HG03064 (cell line): ENCODE data around the gene CEP112.

Source experiments
- ATAC-seq: cut with Tn5 transposase; IDR thresholded peaks from one replicate; pipeline ENCODE4 v1.9.1; 2021; ENCODE audit warnings: low read depth; ENCODE audit not compliant: unreplicated experiment

CEP112 gene

DNA sequence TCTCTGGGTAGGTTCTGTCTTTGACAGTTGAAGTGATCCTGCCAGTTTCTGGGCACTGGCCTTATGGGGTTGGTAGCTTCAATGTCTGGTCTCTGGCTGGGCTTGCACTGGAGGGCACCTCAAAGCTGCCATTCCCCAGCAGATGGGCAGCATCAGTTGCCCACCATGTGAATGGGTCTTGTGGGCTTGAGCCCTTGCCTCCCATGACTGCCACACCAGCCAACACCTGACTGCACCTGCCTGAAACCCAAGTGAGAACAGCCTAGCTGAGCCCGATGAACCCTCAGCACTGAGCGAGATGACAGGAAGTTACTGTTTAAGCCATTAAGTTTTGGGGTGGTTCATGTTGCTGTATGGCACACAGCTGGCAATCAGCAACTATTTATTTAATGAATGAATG, 561.4 kb downstream of the CEP112 start:
- ATAC-seq, result no peak

DNA sequence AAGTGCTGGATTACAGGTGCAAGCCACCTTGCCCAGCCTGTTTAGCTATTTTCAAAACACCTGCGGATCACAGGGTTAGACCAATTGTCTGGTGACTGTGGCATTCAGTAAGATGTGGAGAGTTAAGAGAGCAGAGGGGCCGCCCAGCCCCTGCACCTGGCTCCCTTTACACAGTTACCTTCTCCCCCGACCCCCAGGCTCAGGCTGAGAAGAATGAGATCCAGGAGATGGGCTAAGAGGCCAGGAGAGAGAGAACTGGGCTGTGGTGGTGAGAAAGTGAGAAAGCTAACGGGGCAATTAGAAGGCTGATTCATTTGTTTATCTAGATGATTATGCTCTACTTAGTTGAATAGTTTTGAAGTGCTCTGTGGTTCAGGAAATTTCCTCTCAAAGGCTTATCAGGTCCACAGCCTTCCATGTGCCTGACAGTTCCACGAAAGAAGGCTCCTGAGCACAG, 562.7 kb downstream of the CEP112 start:
- no peak for ATAC-seq

DNA sequence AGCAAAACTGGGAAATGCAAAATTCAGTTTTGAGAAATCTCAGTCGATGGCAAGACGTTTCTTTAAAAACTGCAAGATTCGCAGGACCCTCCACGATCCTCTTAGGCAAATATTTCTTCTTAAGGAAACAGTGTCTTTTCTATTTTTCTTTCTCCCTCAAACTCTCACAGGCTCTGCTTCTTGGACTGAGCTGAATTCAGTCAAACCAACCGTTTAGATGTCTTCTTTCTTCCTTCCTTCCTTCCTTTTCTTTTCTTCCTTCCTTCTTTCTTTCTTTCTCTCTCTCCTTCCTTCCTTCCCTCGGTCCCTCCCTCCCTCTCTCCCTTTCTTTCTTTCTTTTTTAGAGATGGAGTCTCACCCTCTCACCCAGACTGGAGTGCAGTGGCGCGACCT, 563.3 kb downstream of the CEP112 start:
- no peak for ATAC-seq

DNA sequence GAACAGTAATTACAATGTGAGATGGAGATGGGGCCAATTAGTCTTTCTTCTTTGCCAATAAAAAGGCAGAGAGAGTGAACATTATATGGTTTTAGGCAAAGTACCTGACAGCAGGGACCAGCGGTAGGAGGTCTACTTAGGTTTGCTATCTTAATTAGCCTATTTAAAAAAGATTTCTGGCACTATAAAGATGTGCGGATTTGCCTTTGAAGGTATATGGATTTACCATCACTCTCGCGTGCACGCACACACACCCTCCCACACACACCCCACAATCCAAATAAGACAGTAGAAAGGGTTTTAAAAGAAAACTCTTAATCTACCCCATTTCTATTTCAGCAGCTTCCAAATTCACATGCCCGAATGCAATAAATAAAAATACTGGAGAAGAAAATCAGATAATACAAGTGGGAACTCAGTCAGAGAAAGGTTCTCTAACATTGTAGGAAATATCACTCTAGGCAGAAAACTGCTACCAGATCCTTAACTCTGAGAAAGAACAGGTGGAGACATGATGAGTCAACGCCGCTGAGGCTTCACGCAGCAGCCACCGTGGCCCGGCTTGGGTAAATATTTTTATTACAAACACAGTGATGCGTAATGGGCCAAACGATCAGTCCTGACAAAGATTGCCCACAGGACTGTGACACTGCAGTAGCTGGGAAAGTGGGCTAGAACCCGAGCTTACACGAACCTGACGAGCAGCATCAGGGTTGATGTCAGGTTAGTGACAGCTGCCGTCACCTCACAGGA, 563.9 kb downstream of the CEP112 start:
- no peak for ATAC-seq

DNA sequence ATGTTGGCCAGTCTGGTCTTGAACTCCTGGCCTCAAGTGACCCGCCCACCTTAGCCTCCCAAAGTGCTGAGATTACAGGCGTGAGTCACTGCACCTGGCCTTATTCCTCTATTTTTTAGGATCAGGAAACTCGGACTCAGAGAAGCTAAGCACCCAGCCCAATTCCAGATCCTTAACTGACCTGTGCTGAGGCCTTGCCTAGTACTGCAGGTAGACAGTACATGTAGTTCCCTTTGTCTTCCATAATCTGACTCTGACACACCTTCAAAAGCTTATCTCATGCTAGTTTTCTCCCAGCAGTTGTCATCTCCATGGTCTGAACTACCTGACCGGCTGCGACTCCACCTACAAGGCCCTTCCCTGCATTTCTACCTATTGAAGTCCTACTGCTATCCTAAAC, 564.8 kb downstream of the CEP112 start:
- ATAC-seq, result no peak

DNA sequence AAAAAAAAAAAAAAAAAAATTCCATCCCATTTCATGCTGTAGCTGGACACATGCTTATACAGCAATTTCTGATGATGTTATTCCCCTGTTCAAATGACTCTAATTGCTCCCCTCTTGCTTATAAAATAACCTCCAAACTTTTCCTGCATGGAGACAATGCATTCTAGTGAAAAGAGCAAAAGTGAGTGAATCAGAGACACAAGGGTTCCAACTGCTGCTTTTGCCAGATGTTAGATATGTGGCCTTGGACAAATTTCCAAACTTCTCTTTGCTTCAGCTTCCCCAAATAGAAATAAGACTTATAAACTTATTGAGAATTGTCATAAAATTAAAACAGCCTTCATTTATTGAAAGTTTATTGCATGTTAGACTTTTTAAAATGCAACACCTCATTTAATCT, 565.5 kb downstream of the CEP112 start:
- no peak for ATAC-seq

DNA sequence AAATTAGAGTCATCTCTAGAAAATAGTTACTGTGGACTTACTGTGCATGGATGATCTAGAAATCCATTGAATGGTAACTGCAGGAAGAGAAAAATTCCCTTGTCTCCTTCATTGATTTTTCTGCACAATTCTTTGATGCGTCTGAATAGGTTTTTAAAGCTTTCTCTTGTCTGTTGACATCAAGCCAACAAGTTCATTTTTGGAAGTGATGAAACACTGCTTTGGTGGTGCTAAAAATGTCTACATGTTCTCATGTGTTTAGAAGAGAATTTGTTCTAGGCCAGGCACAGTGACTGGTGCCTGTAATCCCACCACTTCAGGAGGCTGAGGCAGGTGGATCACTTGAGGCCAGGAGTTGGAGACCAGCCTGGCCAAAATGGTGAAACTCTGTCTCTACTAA, 573.4 kb downstream of the CEP112 start:
- no peak for ATAC-seq

DNA sequence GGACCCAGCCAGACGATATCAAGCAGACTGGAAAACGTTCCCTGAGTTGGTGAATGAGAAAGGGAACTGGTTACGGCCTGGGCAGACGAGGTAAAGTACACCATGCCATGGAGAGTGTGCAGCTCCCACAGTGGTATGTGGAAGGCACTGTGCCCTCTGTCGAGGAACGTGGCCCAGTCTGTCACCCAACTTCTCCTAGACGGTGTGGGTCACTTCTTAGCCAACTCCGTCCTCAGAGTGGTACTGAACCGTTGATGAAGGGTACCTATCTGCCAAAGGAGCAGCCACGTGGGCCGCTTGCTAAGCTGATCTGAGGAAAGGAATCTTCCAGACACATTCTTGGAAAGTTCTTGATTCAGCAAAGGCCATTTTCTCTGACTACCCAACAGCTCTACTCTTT, 574.4 kb downstream of the CEP112 start:
- ATAC-seq, result no peak

DNA sequence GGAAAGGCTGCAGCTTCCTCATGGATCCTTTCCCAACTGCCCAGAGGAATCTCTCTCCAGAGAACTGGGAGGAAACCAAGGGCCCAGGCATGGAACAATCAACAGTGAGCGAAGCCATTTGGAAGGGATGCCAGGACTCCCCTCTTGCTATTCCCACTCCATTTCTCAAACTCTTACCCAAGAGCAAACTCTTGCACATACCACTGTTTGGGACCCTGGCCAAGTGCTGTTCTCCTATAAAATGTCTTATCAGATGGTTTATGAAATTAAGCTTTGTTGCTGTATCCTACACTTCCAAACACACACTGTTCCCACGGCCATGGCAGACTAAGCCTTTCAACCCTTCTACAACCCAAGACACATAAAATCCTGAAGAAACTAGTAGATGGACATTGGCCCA, 582.2 kb downstream of the CEP112 start:
- ATAC-seq, result no peak

DNA sequence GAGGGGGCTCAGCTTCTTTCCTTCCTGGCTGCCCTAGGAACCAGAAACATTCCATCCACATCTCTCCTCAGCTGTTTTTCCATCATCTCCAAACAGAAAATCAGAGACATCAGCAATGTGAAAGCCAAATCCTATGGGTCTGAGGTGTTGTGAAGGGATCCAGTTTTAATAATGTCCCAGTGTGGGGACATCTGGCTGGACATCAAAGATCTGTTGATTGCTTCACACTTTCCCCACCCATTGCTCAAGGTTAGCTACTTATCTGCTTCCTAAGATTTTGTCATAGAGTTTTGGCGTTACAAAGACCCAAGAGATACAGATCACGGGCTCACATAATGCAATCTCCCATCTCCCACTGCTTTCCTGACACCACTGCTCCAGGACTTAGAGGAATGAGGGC, 582.6 kb downstream of the CEP112 start:
- ATAC-seq, result no peak

DNA sequence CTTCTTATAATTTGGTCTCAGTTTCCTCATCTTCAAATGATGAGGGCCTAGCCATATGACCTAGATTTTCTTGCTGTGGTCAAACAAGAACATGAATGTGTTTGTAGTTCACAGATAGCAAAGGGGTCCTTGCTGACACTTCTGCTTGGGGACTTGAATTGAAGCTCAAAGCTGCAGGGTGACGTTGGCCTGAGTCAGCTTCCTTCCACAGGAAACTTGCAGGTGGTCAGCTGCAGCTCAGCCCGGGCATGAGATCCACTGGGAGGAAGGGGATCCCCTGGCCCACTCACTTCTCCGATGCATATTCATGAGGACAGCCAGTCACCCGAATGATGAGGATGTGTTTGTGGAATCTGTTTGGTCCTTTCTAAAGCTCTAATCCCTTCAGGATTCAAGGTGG, 587.9 kb downstream of the CEP112 start:
- no peak for ATAC-seq

DNA sequence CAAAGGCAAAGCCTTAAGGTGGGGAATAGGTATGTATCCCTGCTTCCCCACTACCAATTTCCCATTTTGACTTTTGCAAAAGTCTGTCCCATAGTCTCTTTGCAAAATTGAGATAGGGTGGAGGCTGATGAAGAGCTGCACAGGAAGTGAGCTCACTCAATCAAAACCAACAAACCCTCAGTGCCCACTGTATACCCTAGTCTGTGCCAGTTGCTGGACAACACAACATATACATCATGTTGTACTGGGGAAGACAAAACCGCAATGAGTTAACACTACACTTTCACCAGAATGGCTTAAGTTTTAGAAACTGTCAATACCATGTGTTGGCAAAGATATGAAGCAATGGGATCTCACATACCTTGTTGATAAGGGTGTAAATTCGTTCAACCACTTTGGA, 590.1 kb downstream of the CEP112 start:
- ATAC-seq, result no peak

DNA sequence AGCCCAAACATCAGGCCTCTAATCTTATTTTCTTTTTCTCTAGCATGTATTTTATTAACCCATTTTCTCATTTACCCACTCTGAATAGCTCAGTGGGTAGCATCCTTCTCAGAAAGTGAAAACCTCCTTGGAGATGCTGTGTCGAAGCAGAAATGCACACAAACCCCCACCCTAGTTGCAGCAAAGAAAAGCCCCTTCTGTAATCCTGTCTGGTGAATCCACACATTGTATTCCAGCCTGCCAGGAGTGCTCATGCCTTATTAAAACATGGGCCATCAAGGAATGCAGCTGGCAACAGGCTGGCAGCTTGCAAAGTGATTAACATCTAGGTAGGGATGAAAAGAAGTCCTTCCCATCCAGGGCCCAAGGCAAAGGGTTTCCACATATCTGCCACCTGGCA, 590.8 kb downstream of the CEP112 start:
- ATAC-seq, result no peak

DNA sequence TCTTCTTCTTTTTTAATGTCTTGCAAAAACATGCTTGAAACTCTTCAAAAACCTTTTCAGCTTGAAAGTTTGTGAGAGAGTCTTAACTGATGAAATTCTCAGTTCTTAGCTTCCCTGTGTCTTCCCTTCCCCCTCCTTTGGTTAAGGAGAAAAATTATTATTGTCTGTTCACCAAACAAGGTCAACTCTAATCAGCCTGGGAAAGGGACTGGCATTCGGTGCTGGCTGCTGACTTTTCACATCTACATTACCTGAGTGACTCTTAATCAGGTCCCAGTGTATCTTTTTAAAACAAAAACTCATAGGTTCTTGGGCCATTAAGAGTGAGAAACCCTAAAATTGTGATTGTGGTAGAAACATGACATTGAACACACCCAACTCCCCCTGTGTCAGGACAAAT, 591.4 kb downstream of the CEP112 start:
- no peak for ATAC-seq

DNA sequence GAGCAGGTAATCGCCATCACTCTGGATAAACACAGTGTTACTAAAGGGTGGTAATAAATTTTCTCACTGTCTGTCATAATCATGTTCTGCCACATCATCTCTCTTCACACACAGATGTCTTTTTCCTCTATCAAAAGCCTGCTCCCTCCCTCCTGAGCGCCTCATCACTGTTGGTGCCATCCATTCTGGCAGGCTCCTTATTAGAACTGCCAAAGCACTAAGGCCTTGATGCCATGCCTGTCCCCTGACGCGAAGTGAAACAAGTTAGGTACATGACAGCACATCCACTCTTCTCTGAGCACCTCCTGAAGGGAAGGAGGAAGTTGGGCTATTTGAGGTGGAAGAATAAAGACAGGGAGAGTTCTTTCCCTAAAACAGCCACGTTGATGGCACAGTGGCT, 592.3 kb downstream of the CEP112 start:
- ATAC-seq, result no peak

DNA sequence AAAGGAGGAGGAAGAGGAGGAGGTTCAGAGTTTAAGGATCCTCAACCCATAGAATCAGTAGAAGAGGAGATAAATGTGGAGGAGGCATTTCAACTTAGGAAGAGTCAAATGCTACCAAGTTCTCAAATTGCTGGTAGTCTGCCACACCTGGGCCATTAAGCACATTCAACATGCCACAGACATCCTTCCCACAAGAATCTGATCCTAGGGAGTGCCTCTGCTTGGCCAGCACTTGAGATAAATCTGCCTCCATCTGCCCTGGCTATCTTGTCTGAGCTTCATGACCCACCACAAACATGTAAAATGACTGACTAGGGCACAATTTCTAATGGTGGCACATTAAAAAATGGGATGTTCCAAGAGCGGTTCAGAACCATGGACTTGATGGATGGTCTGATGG, 593.2 kb downstream of the CEP112 start:
- no peak for ATAC-seq

DNA sequence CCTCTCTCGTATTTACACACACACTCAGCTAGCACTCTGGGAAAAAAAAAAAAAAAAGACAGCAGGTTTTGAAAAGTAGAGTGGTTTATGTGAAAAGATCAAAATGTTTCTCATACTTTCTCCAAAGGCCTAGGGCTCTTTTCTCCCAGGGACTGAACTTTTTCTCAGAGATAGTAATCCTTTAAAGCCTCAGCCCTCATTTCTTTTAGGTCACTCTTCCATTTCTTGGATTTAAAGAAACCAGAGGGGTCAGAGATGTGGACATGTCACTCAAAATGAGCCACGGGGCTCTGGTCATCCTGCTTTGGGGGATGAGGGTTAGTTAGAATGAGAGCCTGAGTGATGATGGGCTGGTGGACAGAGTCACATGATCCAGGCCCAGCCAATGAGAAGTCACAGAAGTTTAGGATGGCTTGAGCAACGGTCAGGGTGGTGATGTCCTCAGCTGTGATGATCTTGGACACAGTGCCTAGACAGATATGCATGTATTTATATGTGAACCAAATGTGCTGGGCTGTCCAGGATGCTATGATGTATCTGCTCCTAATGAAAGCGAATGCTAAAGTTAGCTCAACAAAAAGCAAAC, 596.8 kb downstream of the CEP112 start:
- no peak for ATAC-seq

DNA sequence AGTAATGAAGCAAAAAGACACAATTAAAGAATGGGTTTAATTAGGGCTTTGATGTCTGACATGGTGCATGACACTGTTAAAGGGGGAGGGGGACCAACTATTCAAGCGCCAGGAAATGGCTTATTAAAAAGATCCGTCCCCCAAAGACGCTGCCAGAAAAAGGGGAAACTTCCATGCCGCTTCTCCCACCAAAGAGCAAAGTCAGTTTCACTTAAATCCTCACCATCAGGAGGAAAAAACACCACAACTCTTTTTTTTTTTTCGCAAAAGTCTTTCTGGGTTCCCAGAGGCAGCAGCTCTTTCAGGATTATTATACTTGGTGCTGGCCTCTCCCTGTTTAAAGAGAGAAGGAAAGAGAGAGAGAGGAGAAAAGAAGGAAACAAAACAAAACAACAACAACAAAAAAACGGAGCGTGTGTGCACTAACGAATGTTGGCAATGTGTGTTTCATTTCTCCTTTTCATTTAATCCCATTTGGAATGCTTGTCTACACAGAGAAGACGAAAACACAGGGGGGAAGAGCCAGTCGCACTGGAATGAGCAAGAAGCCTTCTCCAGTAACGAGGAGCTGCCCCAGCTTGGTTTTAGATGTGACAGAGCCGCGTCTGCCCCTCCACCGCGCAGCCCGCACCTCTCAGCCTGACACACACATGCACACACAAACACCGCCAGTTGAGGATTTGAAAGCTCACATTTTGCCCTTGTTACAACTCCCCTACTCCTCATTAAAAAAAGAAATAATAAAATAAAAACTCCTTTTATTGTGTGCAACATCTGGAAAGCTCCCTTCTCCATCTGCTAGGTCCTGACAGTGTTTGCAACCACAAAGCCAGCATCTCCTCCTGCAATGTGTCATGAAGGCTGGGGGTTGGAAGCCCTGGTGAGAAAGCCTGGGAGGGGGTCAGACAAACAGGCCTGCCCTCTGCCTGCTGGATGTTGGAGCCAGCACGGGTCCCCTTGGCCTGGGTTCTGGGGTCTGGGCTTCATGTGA, 597.8 kb downstream of the CEP112 start:
- no peak for ATAC-seq

DNA sequence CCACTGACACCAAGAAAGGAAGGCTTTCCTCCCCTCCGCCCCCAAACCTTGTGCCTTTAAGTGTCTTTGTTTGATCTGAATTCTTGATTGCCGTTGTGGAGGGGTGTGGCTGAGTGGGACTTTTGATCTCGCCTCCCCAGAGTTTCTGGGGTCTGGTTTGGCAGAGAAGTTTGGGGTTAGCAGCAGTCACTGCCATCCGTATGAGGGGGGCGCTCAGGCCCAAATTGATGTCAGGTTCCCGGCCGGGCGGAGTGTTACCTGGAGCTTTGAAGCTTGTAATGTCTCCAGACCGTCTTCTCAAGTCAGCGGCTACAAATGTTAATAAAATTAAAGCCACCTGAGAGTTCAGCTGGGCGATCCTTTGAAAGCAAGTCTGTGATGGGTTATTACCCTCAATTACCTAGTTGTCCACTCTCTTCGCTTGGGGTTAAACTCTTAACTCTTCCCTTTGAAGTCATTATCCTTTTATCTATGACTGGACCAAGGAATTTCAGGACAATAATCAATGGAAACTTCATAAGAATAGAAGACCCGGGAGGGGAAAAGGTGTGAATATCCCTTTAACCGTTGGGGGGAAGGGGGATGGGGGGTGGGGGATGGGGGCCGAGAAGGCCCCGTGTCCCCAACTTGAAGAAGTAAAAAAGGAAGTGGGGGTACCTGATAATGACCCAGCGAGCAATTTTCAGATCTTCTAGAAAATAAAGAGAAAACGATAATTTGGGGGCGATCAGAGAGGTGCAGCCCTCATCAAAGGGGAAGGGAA, 598.7 kb downstream of the CEP112 start:
- ATAC-seq, result no peak

DNA sequence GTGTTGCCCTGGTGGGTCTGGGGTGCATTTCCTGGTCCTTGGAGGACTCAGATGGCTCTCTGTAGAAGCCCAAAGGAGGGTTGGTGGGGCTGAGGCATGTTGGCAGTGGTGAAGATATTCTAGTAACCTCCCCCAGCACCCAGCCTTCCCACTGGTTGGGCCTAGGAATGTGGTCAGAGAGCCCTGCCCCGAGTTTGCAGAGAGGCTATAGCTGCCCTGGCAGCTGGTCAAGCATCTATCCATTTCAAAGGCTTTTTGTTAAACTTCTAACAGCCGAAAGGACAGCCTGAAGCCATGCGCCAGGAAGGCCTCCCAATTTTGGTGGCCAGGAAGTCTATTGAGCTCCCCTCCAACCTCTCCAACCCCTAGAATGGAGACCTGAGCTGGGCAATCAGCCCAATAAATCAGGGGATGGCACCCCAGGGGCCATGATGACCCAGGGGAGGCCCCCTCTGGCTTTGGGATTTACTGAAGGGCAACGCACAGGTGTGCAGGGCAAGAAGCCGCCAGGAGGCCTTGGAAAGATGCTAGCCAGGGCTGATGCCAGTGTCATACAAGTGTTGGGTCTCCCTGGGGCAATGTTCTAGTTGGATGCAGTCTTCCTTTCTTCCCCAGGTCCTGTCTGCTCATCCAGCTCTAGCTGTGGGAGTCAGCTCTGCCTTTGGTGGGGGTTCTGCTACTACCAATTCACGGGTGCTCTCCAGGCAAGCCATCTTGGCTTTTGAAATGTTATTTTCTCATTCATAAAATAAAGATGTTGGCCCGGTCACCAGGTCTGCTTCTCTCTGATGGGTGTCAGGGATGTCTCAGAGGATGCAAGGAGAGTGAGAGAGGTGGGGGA, 599.6 kb downstream of the CEP112 start:
- no peak for ATAC-seq
